NCI-H510A treated with DMSO at 0.1 percent for 48 hours (cell line): ENCODE measurements around the gene TUFT1.
"Not testable (repeated sequence)": the region's sequence is repeated elsewhere in the genome, so short reads cannot be mapped to it uniquely, and the experiment has no call there.

ENCODE experiments used
- DNase-seq: peaks from one replicate; lab custom pipeline; 2025; lab: John Stamatoyannopoulos, UW

Gene TUFT1

DNA sequence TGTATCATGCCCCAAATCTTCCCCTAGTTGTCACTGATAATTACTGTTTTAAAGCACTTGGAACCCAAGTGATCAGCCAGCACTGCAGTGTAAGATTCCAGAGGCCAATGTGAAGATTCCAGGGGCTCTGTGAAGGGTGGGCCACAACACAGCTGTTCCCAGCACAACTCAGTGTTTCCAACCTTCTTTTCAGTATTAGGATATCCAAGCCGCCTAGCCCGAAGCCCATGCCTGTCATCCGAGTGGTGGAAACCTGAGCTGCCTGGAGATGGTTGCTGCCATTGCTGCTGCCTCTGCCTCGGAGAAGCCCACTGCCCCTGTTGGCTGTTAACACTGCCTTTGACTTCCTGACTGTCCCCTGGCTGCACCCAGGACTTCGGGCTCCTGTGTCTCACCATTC lies 41.3 kb downstream of the TUFT1 start:
- no peak for DNase-seq

DNA sequence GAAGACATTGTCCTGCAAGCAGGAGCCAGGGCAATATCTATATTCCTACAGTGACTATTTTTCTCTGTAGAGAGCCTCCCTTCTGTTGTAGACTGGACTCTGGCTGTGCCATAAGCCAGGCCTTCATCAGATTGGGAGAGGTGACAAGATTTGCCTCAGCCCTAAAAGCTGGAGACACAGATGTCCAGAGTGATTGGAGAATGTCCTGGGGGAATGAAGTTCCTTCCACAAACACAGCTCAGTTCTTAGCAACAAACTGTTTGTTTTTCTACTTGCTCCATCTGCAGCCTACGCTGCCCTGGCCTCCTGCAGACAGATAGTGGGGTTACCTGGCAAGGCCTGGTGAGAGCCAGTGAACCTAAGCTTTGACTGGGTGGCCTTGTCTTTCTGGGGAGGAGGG lies 41.8 kb downstream of the TUFT1 start:
- DNase-seq, result no peak

GRCh38 chr1:151583796-151584195 lies 43.7 kb downstream of the TUFT1 start:
- no peak for DNase-seq

GRCh38 chr1:151584278-151584677 lies 44.2 kb downstream of the TUFT1 start:
- DNase-seq, result no peak

DNA sequence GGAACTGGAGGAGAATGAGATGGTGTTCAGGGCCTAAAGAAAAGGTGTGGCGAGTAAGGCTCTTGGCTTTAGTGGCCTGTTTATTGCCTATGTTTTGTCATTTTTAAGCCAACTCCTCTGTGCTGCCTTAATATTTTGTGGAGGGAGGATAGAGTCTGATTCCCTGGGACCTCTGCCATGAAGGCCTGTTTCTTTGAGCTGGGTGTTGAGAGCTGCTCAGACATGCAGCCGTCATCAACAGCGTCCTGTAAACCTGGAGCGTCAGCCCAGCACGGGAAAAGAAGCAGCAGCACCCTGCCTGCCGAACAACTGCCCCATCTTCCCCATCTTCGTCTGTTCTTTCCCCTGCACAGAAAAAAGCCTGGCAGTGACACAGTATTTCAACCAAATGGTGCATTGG lies 44.7 kb downstream of the TUFT1 start:
- no peak for DNase-seq

GRCh38 chr1:151585622-151586021 lies 45.5 kb downstream of the TUFT1 start:
- DNase-seq, result no peak

DNA sequence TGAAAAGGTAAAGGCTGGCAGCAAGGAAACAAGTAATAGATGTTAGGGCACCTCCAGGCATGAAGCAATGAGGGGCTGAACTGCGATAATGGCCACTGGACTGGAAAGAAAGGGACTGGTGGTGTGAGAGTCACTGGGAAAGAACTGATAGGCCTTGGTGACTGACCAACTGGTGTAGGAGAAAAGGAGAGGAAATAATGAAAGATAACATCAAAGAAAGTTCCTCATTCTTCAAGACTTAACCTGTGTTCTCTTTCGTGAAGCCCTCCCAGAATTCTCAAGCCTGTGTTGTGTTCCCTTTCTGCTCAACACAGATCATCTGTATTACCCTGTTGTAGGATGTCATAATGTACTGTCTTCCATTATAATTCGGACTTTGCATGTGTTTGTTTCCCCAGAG lies 50.9 kb downstream of the TUFT1 start:
- no peak for DNase-seq

- DNase-seq, result no peak
Observed at GRCh38 chr1:151593730-151594129, 53.6 kb downstream of the TUFT1 start.

DNA sequence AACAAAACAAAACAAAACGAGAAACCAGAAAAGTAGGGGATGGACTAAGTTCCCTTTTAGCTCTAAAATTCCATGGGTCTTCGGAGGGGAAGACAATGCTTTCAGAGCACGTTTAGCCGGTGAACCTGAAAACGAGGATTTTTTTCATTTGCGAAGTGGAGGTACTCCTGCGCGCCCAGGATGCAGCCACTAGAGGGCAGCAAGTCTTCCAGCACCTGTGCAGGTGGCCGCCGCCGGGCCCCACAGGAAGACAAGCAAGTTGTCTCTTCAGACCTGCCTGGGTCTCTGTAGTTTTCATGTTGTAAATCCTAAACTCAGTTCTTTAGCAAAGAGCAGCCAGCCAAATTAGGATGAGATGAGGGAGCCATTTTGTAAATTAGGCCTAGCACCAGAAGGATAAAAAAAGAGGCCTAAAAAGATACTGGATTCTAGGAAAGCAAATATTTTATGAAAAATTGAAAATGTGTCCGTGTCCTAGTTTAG lies 54.1 kb downstream of the TUFT1 start:
- peak; percentile 82 for DNase-seq

- no peak for DNase-seq
Observed at GRCh38 chr1:151596166-151596953, 56.3 kb downstream of the TUFT1 start.

GRCh38 chr1:151602550-151602949 lies 62.4 kb downstream of the TUFT1 start:
- not testable (repeated sequence) for DNase-seq

GRCh38 chr1:151604291-151604690 lies 64.2 kb downstream of the TUFT1 start:
- no peak for DNase-seq

- no peak for DNase-seq
Observed at GRCh38 chr1:151606384-151606783, 66.3 kb downstream of the TUFT1 start.

- DNase-seq, result no peak
Observed at GRCh38 chr1:151606857-151607256, 66.7 kb downstream of the TUFT1 start.

DNA sequence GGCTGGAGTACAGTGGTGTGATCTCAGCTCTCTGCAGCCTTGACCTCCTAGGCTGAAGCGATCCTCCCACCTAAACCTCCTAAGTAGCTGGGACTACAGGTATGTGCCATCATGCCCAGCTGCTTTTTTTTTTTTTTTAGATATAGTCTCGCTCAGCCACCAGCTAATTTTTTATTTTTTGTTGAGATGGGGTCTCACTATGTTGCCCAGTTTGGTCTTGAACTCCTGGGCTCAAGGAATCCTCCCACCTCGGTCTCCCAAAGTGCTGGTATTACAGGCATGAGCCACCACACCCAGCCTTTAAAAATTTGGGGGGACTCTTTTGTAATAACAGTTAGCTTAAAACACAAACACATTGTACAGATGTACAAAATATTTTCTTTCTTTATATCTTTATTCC lies 70.0 kb downstream of the TUFT1 start:
- no peak for DNase-seq

- DNase-seq, result no peak
Observed at GRCh38 chr1:151611288-151611790, 71.2 kb downstream of the TUFT1 start.

GRCh38 chr1:151611832-151612500 lies 71.9 kb downstream of the TUFT1 start, which contains the start of gene SNX27:
TSS of gene SNX27 (plus strand) at chr1:151612050. CDS start at chr1:151612202, 152 bp downstream.
- DNase-seq, result peak; percentile 81

DNA sequence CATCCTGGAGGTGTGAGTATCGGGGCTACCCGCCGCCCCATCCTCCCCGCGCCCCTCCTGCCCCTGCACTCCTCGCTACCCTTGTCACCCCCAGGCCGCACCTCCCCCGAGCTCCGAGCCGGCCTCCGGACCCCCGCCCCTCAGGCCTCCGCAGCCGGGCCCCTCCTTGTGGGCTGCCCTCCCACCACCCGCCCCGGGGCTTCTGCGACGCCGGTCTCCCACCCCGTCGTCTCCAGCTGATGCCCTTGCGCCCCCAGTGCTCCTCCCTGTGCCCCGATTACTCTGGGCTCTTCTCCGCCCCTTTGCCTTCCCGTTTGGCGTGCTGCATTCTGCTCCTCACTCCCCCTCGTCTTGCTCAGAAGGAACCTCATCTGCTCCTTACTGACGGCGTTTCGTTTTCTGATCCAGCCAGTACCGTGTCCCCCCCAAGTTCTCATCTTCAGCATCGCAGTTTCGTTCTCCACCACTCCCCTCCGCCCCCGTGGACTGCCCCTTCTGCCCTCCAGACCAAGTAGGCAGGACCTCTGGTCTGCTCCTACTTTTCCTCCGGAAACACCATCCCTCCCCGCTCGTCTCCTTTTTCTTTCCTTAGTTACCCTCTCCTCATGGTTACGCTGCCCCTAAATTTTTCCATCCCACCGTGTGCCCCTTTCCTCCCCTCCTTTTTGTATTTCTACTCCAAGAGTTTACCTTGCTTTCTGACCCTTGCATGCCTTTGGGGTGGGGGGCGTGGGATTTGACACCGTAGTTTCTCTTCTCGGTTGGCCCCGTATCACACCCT lies 72.6 kb downstream of the TUFT1 start:
- no peak for DNase-seq

- DNase-seq, result no peak
Observed at GRCh38 chr1:151613282-151613780, 73.2 kb downstream of the TUFT1 start.

- no peak for DNase-seq
Observed at GRCh38 chr1:151615711-151616504, 75.8 kb downstream of the TUFT1 start.

- DNase-seq, result no peak
Observed at GRCh38 chr1:151616505-151616849, 76.4 kb downstream of the TUFT1 start.
